Neural crest cell (in vitro differentiated cells): Measurements from ENCODE around the gene CYP19A1. TPM values are rescaled to one million over a fixed set of nuclear protein-coding genes. Genes with fewer than 3 reads are reported as not detected.
A peak's percentile ranks its signal among the peaks of the same experiment; 100 is the strongest.

Source experiments
- DNase-seq: peaks from one replicate; pipeline ENCODE4 v3.0.0; 2021; ENCODE audit warnings: low read depth, mixed read lengths, low spot score
- H3K27ac Mint-ChIP-seq: one replicate; pipeline ENCODE4 v1.8.0; 2021; ENCODE audit warnings: mild to moderate bottlenecking, mixed read lengths; ENCODE audit not compliant: unreplicated experiment
- H3K27me3 Mint-ChIP-seq: 2 replicates; pipeline ENCODE4 v1.8.0; 2021; ENCODE audit warnings: low read depth, mild to moderate bottlenecking, mixed read lengths
- H3K36me3 Mint-ChIP-seq: 2 replicates; pipeline ENCODE4 v1.8.0; 2021; ENCODE audit warnings: low read depth, mild to moderate bottlenecking, mixed read lengths
- H3K4me1 Mint-ChIP-seq: 2 replicates; pipeline ENCODE4 v1.8.0; 2021; ENCODE audit warnings: mixed read lengths
- H3K4me3 Mint-ChIP-seq: one replicate; pipeline ENCODE4 v1.8.0; 2021; ENCODE audit warnings: mild to moderate bottlenecking, mixed read lengths
- H3K9me3 Mint-ChIP-seq: 2 replicates; pipeline ENCODE4 v1.8.0; 2021; ENCODE audit warnings: mixed read lengths
- total RNA-seq: library from RNA; stranded (reverse); gene quantifications from 2 replicates; pipeline ENCODE4 v1.2.1, GENCODE V29; 2021
- TF ChIP-seq, protein P1 (sequence below): fragments of 200-600 bp; sonication (generic); conservative IDR thresholded peaks from 2 replicates; pipeline ENCODE4 v1.5.0; 2021; ENCODE audit warnings: antibody characterized with exemption, mild to moderate bottlenecking

CYP19A1 gene
- total RNA-seq, 1 donor from 2014 or later = not detected

DNA sequence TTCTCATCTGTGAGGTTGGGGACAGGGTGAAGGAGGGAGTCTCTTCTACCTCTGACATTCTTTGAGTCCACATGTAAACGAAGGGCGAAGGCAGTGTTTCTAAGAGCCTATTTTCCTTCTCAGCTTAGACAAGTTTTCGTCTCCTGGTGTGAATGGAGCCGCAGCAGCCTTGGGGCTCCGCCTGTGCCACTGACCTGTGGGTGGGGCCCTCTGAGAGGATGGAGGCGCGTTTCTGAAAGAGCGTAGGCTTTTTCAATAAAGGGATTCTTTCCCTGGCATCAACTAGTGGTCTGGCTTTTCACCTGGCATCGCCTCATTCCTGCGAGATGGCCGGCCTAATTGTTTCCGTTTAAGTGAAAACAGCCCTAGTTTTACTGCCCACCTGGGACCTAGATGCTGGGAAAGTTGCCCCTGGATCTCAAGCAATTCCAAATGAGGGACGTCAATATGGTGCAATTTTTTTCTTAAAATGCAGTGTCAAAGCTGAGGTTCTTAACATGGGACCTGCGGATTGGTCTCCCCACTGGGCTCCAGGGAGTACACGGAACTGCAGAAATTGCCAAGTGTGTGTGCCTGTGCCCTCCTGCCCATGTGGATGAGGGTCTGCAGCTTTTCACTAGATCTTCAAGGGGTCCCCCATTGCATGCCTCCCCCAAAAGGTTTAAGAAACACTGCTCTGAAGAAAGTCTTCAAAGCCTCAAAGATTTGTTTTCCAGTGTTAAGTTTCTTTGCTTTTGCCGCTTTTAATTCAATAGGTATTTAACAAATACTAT lies 4.0 kb upstream of the CYP19A1 start:
- no peak for DNase-seq
- no peaks in the 10 kb centered on the region for H3K36me3 Mint-ChIP-seq
- no peak overlapping the region for H3K27ac Mint-ChIP-seq
- no peaks in the 10 kb centered on the region for H3K4me1 Mint-ChIP-seq
- TF ChIP-seq, protein P1, sequence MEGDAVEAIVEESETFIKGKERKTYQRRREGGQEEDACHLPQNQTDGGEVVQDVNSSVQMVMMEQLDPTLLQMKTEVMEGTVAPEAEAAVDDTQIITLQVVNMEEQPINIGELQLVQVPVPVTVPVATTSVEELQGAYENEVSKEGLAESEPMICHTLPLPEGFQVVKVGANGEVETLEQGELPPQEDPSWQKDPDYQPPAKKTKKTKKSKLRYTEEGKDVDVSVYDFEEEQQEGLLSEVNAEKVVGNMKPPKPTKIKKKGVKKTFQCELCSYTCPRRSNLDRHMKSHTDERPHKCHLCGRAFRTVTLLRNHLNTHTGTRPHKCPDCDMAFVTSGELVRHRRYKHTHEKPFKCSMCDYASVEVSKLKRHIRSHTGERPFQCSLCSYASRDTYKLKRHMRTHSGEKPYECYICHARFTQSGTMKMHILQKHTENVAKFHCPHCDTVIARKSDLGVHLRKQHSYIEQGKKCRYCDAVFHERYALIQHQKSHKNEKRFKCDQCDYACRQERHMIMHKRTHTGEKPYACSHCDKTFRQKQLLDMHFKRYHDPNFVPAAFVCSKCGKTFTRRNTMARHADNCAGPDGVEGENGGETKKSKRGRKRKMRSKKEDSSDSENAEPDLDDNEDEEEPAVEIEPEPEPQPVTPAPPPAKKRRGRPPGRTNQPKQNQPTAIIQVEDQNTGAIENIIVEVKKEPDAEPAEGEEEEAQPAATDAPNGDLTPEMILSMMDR = no peak
- H3K9me3 Mint-ChIP-seq = peaks cover 4% of the 10 kb centered on the region
- peak overlapping the region; percentile 75 for H3K4me3 Mint-ChIP-seq
- peaks cover 60% of the 10 kb centered on the region for H3K27me3 Mint-ChIP-seq

DNA sequence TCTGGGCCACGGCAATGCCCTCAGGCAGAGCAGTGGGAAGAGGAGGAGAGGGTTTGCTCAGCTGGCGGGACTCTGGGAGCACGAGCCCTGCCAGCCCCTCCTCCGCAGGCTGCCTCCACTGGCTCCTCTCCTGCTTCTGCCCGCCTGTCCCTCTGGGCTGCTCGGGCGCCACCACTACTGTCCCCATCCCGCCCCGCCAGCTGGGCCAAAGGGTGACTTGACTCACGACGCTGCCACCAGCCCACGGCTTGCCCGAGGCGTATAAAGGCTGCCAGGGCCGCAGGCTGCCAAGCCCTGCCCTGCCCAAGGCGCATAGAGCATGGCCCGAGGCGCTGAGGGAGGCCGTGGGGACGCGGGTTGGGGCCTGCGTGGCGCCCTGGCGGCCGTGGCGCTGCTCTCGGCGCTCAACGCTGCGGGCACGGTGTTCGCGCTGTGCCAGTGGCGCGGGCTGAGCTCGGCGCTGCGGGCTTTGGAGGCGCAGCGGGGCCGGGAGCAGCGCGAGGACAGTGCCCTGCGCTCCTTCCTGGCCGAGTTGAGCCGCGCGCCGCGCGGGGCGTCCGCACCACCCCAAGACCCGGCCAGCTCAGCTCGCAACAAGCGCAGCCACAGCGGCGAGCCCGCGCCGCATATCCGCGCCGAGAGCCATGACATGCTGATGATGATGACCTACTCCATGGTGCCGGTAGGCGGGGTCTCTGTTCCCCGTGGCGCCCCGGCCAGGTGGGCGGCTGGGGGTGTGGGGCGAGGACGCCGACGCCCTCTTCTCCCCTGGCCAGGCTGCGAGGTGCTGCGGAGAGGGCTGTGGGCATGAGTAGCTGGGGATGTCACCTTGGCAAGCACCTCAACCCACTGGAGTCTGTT lies 3.2 kb upstream of the CYP19A1 start, which contains the start of gene GLDN:
Gene GLDN (plus strand): TSS at position 290 of the 861 bp plus-strand sequence. CDS start 30 bp downstream, at position 320.
- peaks cover 62% of the 10 kb centered on the region for H3K27me3 Mint-ChIP-seq
- H3K36me3 Mint-ChIP-seq = no peaks in the 10 kb centered on the region
- H3K4me3 Mint-ChIP-seq = peak within 1 kb of the TSS; percentile 75
- no peak within 1 kb of the TSS for H3K27ac Mint-ChIP-seq
- H3K9me3 Mint-ChIP-seq = peaks cover 4% of the 10 kb centered on the region
- no peaks in the 10 kb centered on the region for H3K4me1 Mint-ChIP-seq
- DNase-seq = peak; percentile 5
- TF ChIP-seq, protein P1 = no peak

DNA sequence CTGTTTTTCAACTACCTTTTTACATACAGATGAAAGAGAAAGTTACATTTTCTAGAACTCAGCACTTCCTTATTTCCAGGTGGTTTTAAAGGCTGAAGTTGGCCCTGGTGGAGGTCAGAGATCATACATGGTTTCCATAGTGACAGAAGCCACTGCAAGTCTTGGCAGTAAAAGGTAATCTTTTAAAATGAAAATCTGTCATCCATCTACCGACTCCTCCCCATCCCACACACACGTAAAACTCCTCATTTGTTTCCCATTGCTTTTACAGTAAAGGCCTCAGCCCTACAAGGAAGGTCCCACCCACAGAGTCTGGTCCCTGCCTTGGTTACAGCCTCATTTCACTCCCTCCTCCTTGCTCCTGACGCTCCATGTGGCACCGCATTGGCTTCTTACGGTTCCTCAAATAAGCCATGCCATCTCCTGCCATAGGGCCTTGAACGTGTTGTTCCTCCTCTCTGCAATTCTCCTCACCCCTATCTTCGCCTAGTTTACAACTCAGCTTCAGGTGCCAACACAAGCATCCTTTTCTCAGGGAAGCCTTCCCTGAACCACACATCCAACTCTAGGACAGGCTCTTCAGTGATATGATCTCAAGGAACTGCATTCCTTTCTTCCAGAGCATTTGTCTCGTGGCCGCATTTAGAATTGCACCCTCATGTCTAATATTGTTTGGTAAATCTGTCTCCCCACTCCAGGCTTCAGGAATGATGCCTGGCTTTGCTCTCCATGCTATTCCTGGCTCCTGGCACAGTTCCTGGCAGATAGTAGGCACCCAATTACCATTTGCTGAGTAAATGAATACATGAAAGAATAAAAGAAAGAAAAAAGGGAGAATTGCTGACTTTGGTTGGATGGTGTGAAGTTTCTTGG lies 2.6 kb downstream of the CYP19A1 start:
- H3K27me3 Mint-ChIP-seq = peaks cover 24% of the 10 kb centered on the region
- no peak for DNase-seq
- H3K4me1 Mint-ChIP-seq = no peaks in the 10 kb centered on the region
- no peaks in the 10 kb centered on the region for H3K36me3 Mint-ChIP-seq
- TF ChIP-seq, protein P1 = no peak
- no peak overlapping the region for H3K27ac Mint-ChIP-seq
- peaks cover 4% of the 10 kb centered on the region for H3K9me3 Mint-ChIP-seq
- H3K4me3 Mint-ChIP-seq = no peak overlapping the region

GRCh38 chr15:51335087-51335486 lies 3.3 kb downstream of the CYP19A1 start:
- no peak overlapping the region for H3K4me3 Mint-ChIP-seq
- peaks cover 4% of the 10 kb centered on the region for H3K9me3 Mint-ChIP-seq
- no peak for DNase-seq
- H3K36me3 Mint-ChIP-seq = no peaks in the 10 kb centered on the region
- H3K27me3 Mint-ChIP-seq = peaks cover 18% of the 10 kb centered on the region
- TF ChIP-seq, protein P1 = no peak
- no peaks in the 10 kb centered on the region for H3K4me1 Mint-ChIP-seq
- no peak overlapping the region for H3K27ac Mint-ChIP-seq

DNA sequence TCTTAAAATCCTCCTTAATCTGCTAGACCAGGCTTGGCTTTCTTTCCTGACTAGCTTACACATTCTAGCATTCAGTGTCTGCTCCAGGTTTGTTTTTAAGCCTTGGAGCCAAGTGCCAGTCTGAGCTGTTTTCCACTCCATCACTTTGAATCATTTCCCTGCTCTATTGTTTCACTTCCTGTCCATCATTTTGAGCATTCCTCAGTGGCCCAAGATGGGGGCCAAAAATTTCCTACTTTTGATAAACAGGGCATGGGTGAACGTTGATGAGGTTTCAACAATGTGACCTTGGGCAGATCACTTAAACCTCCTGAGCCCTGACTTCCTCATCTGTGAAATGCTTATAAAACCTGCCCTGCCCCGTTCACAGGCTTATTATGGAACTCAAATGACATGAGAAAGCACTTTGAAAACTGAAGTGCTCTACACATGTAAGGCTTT lies 4.4 kb downstream of the CYP19A1 start:
- H3K4me1 Mint-ChIP-seq = no peaks in the 10 kb centered on the region
- TF ChIP-seq, protein P1 = no peak

More for the DNA sequence above, 4.4 kb downstream of the CYP19A1 start:
- Mint-ChIP-seq H3K4me3 (no peak overlapping the region), H3K9me3 (peaks cover 4% of the 10 kb centered on the region), H3K36me3 (no peaks in the 10 kb centered on the region), H3K27ac (no peak overlapping the region), H3K27me3 (peaks cover 7% of the 10 kb centered on the region)
- no peak for DNase-seq
